Gastrocnemius medialis (tissue), 4 donors: ENCODE data around the gene NFYA. TPM values are rescaled to one million over a fixed set of nuclear protein-coding genes. Genes with fewer than 3 reads are reported as not detected.

Experiments
- ATAC-seq, 2 donors: fragments of 150-250 bp; one replicate each; pipeline ENCODE4 v1.9.1; 2016
- DNase-seq, 2 donors: peaks; one replicate each; pipeline ENCODE4 v3.0.0-alpha.2; 2019
- H3K27ac ChIP-seq, 4 donors: fragments of 200-600 bp; sonication (generic); 1 replicate in 1 of 4; 2 replicates in 3 of 4; pipeline ENCODE4 v1.5.1; 2016 to 2018; ENCODE audit warnings: mild to moderate bottlenecking in 2 of 4, moderate library complexity in 1 of 4
- H3K27me3 ChIP-seq, 3 donors: fragments of 200-600 bp; sonication (generic) in 2 of 3; 1 replicate in 1 of 3; 2 replicates in 2 of 3; pipeline versions ENCODE4 v1.5.1 to v1.6.0; 2016 to 2019; ENCODE audit warnings: mild to moderate bottlenecking in 1 of 3, moderate library complexity in 1 of 3
- H3K36me3 ChIP-seq, 2 donors: fragments of 200-600 bp; sonication (generic) in 1 of 2; one replicate each; pipeline ENCODE4 v1.5.1; 2017 to 2018
- H3K4me1 ChIP-seq, 2 donors: fragments of 200-600 bp; sonication (generic) in 1 of 2; one replicate each; pipeline ENCODE4 v1.5.1; 2016 to 2017; ENCODE audit warnings: mild to moderate bottlenecking in 2 of 2
- H3K4me3 ChIP-seq, 4 donors: fragments of 200-600 bp; sonication (generic) in 3 of 4; 1 replicate in 1 of 4; 2 replicates in 3 of 4; pipeline ENCODE4 v1.5.1; 2016 to 2019; ENCODE audit warnings: mild to moderate bottlenecking in 2 of 4
- H3K9me3 ChIP-seq, 3 donors: fragments of 200-600 bp; sonication (generic) in 2 of 3; 1 replicate in 1 of 3; 2 replicates in 2 of 3; pipeline ENCODE4 v1.5.1; 2016 to 2019
- POLR2A ChIP-seq, 2 donors: fragments of 450-650 bp; IDR thresholded peaks; one replicate each; pipeline ENCODE4 v1.6.1; 2017; ENCODE audit warnings: antibody characterized with exemption in 2 of 2, mild to moderate bottlenecking in 2 of 2, moderate library complexity in 2 of 2
- in situ Hi-C, 4 donors: fragments of 200-750 bp; cut with MboI; loops; one replicate each; pipeline versions ENCODE4 v1.15.0 to v1.8.0; 2017; ENCODE audit warnings: low sequenced_read_pairs in 4 of 4
- intact Hi-C: fragments of 100-400 bp; cut with DNase I; formaldehyde crosslinking; loops from one replicate; pipeline ENCODE4 v1.15.1; 2023; ENCODE audit warnings: low total_unique reads
- total RNA-seq, 4 donors: library from RNA; depleted of rRNA; stranded (reverse); fragments of >200 nt; gene quantifications; one replicate each; pipeline versions ENCODE4 v1.1.0 to v1.2.3, GENCODE V29; 2016
- TF ChIP-seq, protein P1 (sequence below), 5 experiments: fragments of 450-650 bp in 3 of 5; fragments of 200-600 bp in 2 of 5; sonication (generic) in 2 of 5; IDR thresholded peaks in 4 of 5; conservative IDR thresholded peaks in 1 of 5; 1 replicate in 4 of 5; 2 replicates in 1 of 5; pipeline ENCODE4 v1.5.1; 2016 to 2019; ENCODE audit warnings: antibody characterized with exemption in 5 of 5, mild to moderate bottlenecking in 3 of 5, moderate library complexity in 3 of 5

NFYA gene
- total RNA-seq, 4 donors from 2014 or later, result 7.2 to 11.6 (median 9.7) TPM

DNA sequence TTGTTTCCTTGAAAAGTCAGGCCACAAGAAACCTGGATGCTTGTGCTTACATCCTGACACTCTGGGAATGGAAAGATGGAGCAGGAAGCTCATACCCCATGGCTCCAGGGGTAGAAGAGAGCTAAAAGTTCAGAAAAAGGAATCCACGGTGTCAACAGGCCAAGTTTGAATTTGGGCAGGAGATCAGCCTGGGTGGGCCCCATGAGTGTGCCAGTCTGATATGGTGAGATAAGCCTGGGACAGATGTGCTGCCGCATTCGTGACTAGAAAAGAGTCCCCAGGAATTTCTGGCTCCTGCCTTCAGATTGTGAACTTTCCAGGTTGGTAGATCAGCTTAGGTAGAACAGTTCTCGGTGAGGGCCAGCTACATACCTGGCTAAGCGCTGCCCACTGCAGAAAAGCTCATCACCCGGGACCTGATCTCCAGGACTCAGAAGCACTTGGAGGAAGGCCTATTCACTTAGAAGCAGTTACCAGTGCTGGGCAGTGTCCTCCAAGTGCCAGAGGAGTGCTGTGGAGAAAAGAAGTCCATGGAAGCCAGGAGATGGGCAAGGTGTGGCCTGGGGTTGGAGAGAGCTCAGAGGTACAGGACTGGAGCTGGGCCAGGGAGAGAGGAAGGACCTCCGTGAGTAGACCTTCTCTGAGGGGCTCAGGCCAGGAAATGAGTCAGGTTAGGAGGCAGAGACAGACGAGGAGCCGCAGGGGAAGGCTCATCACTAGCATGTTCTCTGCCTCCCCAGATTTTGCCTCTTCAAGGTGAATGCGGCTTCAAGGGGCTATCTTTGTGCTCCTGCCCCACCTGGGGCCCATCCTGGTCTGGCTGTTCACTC is 30.3 kb upstream of the NFYA start, which contains the start of gene TSPO2:
TSPO2 (plus strand) TSS at position 242 of the 830 bp plus-strand sequence; CDS start at position 761, 519 bp downstream.
- intact Hi-C loops, result no loop called here
- TF ChIP-seq, protein P1, sequence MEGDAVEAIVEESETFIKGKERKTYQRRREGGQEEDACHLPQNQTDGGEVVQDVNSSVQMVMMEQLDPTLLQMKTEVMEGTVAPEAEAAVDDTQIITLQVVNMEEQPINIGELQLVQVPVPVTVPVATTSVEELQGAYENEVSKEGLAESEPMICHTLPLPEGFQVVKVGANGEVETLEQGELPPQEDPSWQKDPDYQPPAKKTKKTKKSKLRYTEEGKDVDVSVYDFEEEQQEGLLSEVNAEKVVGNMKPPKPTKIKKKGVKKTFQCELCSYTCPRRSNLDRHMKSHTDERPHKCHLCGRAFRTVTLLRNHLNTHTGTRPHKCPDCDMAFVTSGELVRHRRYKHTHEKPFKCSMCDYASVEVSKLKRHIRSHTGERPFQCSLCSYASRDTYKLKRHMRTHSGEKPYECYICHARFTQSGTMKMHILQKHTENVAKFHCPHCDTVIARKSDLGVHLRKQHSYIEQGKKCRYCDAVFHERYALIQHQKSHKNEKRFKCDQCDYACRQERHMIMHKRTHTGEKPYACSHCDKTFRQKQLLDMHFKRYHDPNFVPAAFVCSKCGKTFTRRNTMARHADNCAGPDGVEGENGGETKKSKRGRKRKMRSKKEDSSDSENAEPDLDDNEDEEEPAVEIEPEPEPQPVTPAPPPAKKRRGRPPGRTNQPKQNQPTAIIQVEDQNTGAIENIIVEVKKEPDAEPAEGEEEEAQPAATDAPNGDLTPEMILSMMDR (IDR thresholded peaks at IDR 0.05 in 4 of 5, conservative IDR thresholded peaks at IDR 0.05 in 1 of 5), result no peak
- TF ChIP-seq POLR2A (IDR thresholded peaks at IDR 0.05), result no peak
- Histone ChIP-seq H3K27me3 (no peaks in the 10 kb centered on the region), H3K4me1 (peaks cover 19 to 22% of the 10 kb centered on the region in 2 donors), H3K36me3 (no peaks in the 10 kb centered on the region), H3K27ac (peak within 1 kb of the TSS in 1 of 4 donors; percentile 21), H3K4me3 (no peak within 1 kb of the TSS), H3K9me3 (no peaks in the 10 kb centered on the region)
- DNase-seq (no peak), ATAC-seq (no peak)
- in situ Hi-C loops, result loop anchor here in 1 of 4 donors (25.0 kb wide), 1 partner anchor 1055 kb away; no protein-coding TSS in a partner anchor

- DNase-seq (no peak), ATAC-seq (no peak)
- H3K9me3 ChIP-seq, result no peaks in the 10 kb centered on the region
- intact Hi-C loops, result no loop called here
- no peaks in the 10 kb centered on the region for H3K36me3 ChIP-seq
- H3K4me1 ChIP-seq, result peaks cover 22 to 23% of the 10 kb centered on the region in 2 donors
- H3K27ac ChIP-seq, result no peak overlapping the region
- no peaks in the 10 kb centered on the region for H3K27me3 ChIP-seq
- TF ChIP-seq, protein P1 (IDR thresholded peaks at IDR 0.05 in 4 of 5, conservative IDR thresholded peaks at IDR 0.05 in 1 of 5), result no peak
- no peak for TF ChIP-seq POLR2A (IDR thresholded peaks at IDR 0.05)
- in situ Hi-C loops, result loop anchor here in 1 of 4 donors (25.0 kb wide), 1 partner anchor 1056 kb away; no protein-coding TSS in a partner anchor
- H3K4me3 ChIP-seq, result no peak overlapping the region
These were observed 29.6 kb upstream of the NFYA start for GRCh38 chr6:41043151-41043550.

- peaks cover 36 to 39% of the 10 kb centered on the region in 2 donors for H3K4me1 ChIP-seq
- ATAC-seq (no peak), DNase-seq (no peak)
- no peaks in the 10 kb centered on the region for H3K9me3 ChIP-seq
- in situ Hi-C loops (loop anchor here in 1 of 4 donors (25.0 kb wide), 1 partner anchor 1058 kb away; no protein-coding TSS in a partner anchor), intact Hi-C loops (no loop called here)
- no peaks in the 10 kb centered on the region for H3K36me3 ChIP-seq
- H3K4me3 ChIP-seq, result no peak overlapping the region
- peak overlapping the region in 1 of 4 donors; percentile 41 for H3K27ac ChIP-seq
- no peaks in the 10 kb centered on the region for H3K27me3 ChIP-seq
- TF ChIP-seq, protein P1 (IDR thresholded peaks at IDR 0.05 in 4 of 5, conservative IDR thresholded peaks at IDR 0.05 in 1 of 5), result no peak
- no peak for TF ChIP-seq POLR2A (IDR thresholded peaks at IDR 0.05)
These were observed 27.1 kb upstream of the NFYA start for GRCh38 chr6:41045664-41046063.

DNA sequence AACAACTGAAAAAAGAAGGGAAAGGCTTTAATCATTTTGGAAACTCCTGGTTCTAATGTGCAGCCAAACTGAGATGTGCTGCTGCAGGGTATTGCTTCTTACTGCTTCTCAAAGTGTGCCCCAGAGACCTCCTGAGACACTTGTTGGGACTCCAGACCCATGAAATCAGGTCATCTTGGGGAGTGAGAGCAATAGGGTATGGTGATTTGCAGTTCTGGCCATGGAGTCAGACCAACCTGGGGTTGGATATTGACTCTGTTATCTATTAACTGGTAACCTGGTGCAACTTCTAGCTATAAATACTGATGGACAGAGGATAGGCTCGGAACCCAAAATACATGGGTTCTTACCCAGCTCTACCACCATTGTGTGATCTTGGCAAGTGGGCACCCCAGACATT is 26.7 kb upstream of the NFYA start:
- intact Hi-C loops, result no loop called here
- H3K9me3 ChIP-seq, result no peaks in the 10 kb centered on the region
- no peaks in the 10 kb centered on the region for H3K36me3 ChIP-seq
- ATAC-seq (no peak), DNase-seq (no peak)
- peak overlapping the region in 1 of 4 donors; percentile 41 for H3K27ac ChIP-seq
- TF ChIP-seq, protein P1 (IDR thresholded peaks at IDR 0.05 in 4 of 5, conservative IDR thresholded peaks at IDR 0.05 in 1 of 5), result no peak
- no peak for TF ChIP-seq POLR2A (IDR thresholded peaks at IDR 0.05)
- in situ Hi-C loops, result loop anchor here in 1 of 4 donors (25.0 kb wide), 1 partner anchor 1059 kb away; no protein-coding TSS in a partner anchor
- peaks cover 37 to 44% of the 10 kb centered on the region in 2 donors for H3K4me1 ChIP-seq
- no peaks in the 10 kb centered on the region for H3K27me3 ChIP-seq
- H3K4me3 ChIP-seq, result no peak overlapping the region
